Inferior parietal cortex (tissue), 1 donor: ENCODE data around the gene ACTR5.
A peak's percentile ranks its signal among the peaks of the same experiment; 100 is the strongest.
"Not testable (repeated sequence)": the region's sequence is repeated elsewhere in the genome, so short reads cannot be mapped to it uniquely, and the experiment has no call there.

Experiments used
- DNase-seq: peaks from one replicate; pipeline ENCODE4 v3.0.0-alpha.2; 2016; ENCODE audit errors: extremely low spot score

The ACTR5 gene

GRCh38 chr20:38764567-38765318 is 16.5 kb downstream of the ACTR5 start:
- peak; percentile 53 for DNase-seq

GRCh38 chr20:38766071-38766470 is 17.8 kb downstream of the ACTR5 start:
- DNase-seq: peak; percentile 15

GRCh38 chr20:38769376-38770295 is 21.4 kb downstream of the ACTR5 start:
- no peak for DNase-seq

- no peak for DNase-seq
These were observed 22.3 kb downstream of the ACTR5 start for GRCh38 chr20:38770546-38770945.

GRCh38 chr20:38770970-38771369 is 22.7 kb downstream of the ACTR5 start:
- no peak for DNase-seq

GRCh38 chr20:38771621-38772020 is 23.4 kb downstream of the ACTR5 start:
- DNase-seq: no peak

- DNase-seq: no peak
These were observed 25.9 kb downstream of the ACTR5 start for GRCh38 chr20:38774167-38774566.

- DNase-seq: no peak
These were observed 28.1 kb downstream of the ACTR5 start for GRCh38 chr20:38776363-38776762.

- no peak for DNase-seq
These were observed 31.2 kb downstream of the ACTR5 start for GRCh38 chr20:38779247-38780097.

- no peak for DNase-seq
These were observed 34.0 kb downstream of the ACTR5 start for GRCh38 chr20:38782275-38782674.

- DNase-seq: no peak
These were observed 39.6 kb downstream of the ACTR5 start for GRCh38 chr20:38787870-38788269.

GRCh38 chr20:38789503-38790199 is 41.4 kb downstream of the ACTR5 start:
- no peak for DNase-seq

GRCh38 chr20:38790200-38791053 is 42.2 kb downstream of the ACTR5 start:
- peak; percentile 34 for DNase-seq

- DNase-seq: no peak
These were observed 43.0 kb downstream of the ACTR5 start for GRCh38 chr20:38791291-38791690.

GRCh38 chr20:38791940-38792339 is 43.7 kb downstream of the ACTR5 start:
- no peak for DNase-seq

GRCh38 chr20:38794057-38794456 is 45.8 kb downstream of the ACTR5 start:
- not testable (repeated sequence) for DNase-seq

GRCh38 chr20:38798266-38798665 is 50.0 kb downstream of the ACTR5 start:
- no peak for DNase-seq

GRCh38 chr20:38799203-38799602 is 50.9 kb downstream of the ACTR5 start:
- no peak for DNase-seq

- DNase-seq: no peak
These were observed 52.6 kb downstream of the ACTR5 start for GRCh38 chr20:38800882-38801281.

- no peak for DNase-seq
These were observed 56.0 kb downstream of the ACTR5 start for GRCh38 chr20:38804221-38804620.
